NCI-H345 (cell line): Measurements from ENCODE around the gene CTNNA2.

ENCODE experiments used
- DNase-seq: peaks from one replicate; lab custom pipeline; 2025; lab: John Stamatoyannopoulos, UW

Gene CTNNA2

DNA sequence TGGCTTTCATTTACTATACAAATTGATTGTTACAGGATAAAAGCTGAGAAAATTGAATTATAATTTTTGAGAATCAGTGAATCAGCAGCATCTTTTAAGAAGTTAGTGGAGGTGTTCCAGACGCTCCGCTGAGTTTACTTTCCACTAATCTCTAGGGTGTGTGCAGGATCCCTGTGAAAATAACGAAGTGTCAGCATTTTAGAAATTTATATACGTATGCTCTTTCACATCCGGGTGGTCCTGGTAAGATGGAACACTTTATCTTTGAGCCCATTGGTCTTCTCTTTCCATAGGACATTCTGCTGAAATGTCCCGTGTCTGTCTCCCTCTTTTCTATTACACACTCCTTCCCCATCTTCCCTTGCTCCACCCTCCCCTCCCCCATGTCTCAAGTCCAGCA is 1060.3 kb downstream of the CTNNA2 start:
- DNase-seq = no peak

DNA sequence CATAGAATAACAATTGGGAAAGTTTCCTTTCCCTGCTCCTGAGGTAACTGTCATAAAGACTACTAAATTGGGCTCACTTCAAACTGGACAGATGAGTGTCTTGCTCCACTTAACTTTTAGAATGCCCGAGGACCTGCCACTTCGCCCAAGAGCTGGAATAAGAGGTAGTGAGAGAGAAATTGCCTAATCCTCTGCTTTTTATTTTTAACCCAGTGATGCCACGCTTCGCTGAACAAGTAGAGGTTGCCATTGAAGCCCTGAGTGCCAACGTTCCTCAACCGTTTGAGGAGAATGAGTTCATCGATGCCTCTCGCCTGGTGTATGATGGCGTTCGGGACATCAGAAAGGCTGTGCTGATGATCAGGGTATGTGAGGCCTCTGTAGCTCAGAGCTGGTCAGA is 1061.1 kb downstream of the CTNNA2 start:
- DNase-seq = no peak

DNA sequence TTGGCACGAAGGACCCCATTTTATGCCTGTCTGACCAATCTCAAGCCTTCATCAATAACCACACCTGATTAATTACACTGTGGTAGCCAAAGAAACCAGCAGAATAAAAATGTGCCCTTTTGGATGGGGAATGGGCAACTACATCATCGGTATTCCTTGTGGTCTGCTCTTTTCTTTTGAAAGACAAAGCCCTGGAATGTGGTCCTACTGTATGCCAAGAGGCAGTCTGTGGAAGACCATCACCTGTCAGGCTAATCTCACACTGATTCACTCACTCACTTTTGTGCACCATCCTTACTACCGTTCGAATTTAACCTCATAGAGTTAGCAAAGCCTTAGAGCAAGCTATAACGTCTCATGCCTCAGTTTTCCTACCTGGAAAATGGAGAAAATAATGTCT is 1066.9 kb downstream of the CTNNA2 start:
- DNase-seq = no peak

DNA sequence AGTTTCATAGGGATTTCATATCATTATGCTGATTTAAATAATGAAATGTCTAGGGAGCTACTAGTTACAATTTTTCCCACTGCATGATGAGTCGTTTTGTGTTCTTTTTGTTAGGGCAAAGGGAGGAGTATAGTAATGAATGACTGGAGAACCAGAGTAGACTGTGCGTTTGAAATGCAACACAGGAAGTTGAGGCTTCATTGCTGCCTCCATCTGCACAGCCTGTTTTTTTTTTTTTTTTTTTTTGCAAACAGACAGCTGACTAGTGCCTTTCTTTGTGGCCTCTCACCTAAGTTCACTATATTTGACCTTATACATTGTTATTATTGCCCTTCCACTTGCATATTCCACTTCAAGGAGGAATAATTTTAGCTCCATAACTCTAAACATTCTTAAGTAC is 1078.4 kb downstream of the CTNNA2 start:
- DNase-seq = no peak

- no peak for DNase-seq
Observed at GRCh38 chr2:80592106-80592505, 1079.3 kb downstream of the CTNNA2 start.

DNA sequence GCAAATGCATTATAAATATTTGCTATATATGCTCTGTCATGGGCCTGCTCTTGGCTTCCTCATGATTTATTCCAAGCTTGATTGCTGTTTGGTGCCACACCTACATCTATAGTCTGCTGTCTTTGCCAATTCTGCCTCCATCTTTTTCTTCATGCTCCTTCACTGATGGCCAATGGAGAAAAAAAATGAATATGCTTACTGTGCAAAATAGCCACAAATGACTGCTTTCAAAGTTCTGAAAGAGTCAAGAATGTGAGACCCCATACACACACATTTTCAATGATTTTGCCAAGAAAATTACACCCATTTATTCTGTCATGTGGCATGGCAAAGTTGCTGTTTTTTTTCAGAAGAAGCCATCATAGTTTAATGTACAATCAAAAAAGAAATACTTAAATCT is 1097.3 kb downstream of the CTNNA2 start:
- DNase-seq = no peak

DNA sequence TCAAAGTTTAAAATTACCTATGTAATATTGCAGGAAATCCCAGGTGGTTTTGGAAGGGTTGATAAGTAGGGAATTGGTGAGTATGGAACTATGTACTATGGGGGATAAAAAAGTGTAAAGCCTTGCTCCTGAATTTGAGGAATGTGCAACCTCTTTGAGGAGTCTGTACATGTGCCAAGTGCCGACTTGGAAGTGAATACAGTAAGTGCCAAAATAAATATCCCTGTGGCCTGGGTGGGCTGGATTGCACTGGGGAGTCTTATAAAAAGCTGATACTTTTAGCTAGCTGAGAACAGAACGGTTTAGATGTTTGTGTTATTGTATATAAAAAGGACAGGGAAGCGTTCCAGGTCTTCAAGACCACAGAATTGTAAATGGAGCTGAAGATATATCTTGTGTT is 1108.8 kb downstream of the CTNNA2 start:
- no peak for DNase-seq

- DNase-seq = no peak
Observed at GRCh38 chr2:80624062-80624461, 1111.2 kb downstream of the CTNNA2 start.

- DNase-seq = no peak
Observed at GRCh38 chr2:80634590-80634989, 1121.7 kb downstream of the CTNNA2 start.

DNA sequence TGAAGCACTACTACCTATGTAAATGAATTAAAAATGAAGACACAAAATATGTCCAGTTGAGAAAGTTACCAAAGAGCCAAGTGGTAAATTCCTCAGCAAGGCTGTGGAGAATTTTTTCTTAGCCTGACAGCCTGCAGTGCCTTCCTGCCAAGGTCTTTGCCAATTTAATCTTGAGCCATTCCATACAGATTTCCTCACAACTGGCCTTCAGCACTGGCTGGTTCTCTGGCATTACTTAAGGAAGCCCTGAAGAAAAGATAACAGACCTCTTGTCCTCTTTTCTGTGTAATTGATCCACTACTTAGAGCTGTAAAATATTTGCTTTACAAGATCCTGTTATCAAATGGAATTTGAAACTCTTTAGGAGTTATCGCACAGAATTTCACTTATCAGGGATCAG is 1125.9 kb downstream of the CTNNA2 start:
- DNase-seq = no peak

DNA sequence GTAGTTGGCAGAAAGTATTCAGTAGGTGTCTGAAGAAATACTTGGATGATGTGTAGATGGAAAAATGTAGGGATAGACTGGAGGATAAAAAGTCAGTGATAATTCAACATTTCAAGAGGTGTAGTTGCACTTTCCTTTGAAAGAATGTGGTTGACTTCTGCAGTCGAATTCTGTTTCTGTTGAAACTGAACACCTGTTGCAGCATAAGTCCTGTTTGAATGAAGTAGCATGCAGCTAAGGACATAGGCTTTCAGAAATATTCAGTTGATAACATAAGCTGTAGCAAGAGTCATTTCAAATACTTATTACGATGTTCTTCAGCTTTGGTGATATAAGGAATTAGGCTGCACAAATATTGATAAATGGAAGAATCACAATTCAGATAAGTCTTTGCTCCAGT is 1129.6 kb downstream of the CTNNA2 start:
- DNase-seq = no peak

GRCh38 chr2:80643598-80643997 is 1130.7 kb downstream of the CTNNA2 start:
- DNase-seq = no peak

GRCh38 chr2:80651435-80651834 is 1138.6 kb downstream of the CTNNA2 start:
- no peak for DNase-seq

GRCh38 chr2:80655265-80655664 is 1142.4 kb downstream of the CTNNA2 start:
- no peak for DNase-seq

- DNase-seq = peak; percentile 45
Observed at GRCh38 chr2:80670763-80671162, 1157.9 kb downstream of the CTNNA2 start.

GRCh38 chr2:80687524-80687923 is 1174.7 kb downstream of the CTNNA2 start:
- no peak for DNase-seq

DNA sequence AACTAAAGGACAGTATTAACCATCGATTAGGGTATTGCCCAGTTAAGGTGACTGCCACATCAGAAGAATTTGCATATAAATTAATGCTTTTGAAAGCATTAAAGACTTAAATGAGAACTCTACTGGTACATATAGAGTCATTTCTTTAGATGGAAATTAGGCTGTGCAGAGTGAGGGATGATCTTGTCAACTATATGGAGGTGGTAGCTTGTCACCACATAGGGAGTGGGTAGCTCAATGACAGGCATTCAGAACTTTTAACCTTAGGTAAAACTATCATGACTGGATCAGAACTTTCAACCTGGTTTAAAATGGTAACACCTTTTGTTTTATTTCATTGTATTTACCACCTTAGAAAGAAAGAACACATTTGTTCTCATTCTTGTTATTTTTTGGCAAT is 1176.3 kb downstream of the CTNNA2 start:
- no peak for DNase-seq
